Nephron (organoid): Measurements from ENCODE around the gene PITPNC1.

ENCODE experiments used
- H3K27ac Mint-ChIP-seq, 3 experiments: 2 replicates each; pipeline ENCODE4 v1.8.0; 2020; ENCODE audit warnings: mixed read lengths in 3 of 3, mild to moderate bottlenecking in 2 of 3, moderate library complexity in 1 of 3
- H3K27me3 Mint-ChIP-seq: 2 replicates; pipeline ENCODE4 v1.8.0; 2021; ENCODE audit warnings: low read depth, mild to moderate bottlenecking, moderate library complexity, mixed read lengths
- H3K36me3 Mint-ChIP-seq: 2 replicates; pipeline ENCODE4 v1.8.0; 2020; ENCODE audit warnings: low read depth, mixed read lengths
- H3K4me1 Mint-ChIP-seq: 2 replicates; pipeline ENCODE4 v1.8.0; 2020; ENCODE audit warnings: mixed read lengths
- H3K4me3 Mint-ChIP-seq, 3 experiments: 2 replicates each; pipeline ENCODE4 v1.8.0; 2020; ENCODE audit warnings: mild to moderate bottlenecking in 3 of 3, mixed read lengths in 3 of 3, moderate library complexity in 2 of 3
- H3K9me3 Mint-ChIP-seq: 2 replicates; pipeline ENCODE4 v1.8.0; 2020; ENCODE audit warnings: mixed read lengths
- CTCF ChIP-seq, 3 experiments: fragments of 200-600 bp; sonication (generic); IDR thresholded peaks; one replicate each; pipeline ENCODE4 v1.5.0; 2021; ENCODE audit warnings: antibody characterized with exemption in 3 of 3; ENCODE audit not compliant: unreplicated experiment in 3 of 3

Gene PITPNC1

GRCh38 chr17:67521775-67522069 lies 144.6 kb downstream of the PITPNC1 start:
- Mint-ChIP-seq H3K4me3 (no peak overlapping the region), H3K4me1 (peaks cover 30% of the 10 kb centered on the region), H3K9me3 (peaks cover 4% of the 10 kb centered on the region), H3K27ac (peak overlapping the region in 1 of 3 experiments; percentile 34), H3K36me3 (peaks cover 4% of the 10 kb centered on the region), H3K27me3 (peaks cover 4% of the 10 kb centered on the region)
- no peak for TF ChIP-seq CTCF (IDR thresholded peaks at IDR 0.05; ENCODE audit: unreplicated experiment in 3 of 3)

GRCh38 chr17:67523101-67523500 lies 146.0 kb downstream of the PITPNC1 start:
- Mint-ChIP-seq H3K9me3 (no peaks in the 10 kb centered on the region), H3K36me3 (no peaks in the 10 kb centered on the region), H3K27me3 (peaks cover 4% of the 10 kb centered on the region), H3K27ac (no peak overlapping the region), H3K4me3 (no peak overlapping the region), H3K4me1 (peaks cover 29% of the 10 kb centered on the region)
- TF ChIP-seq CTCF (IDR thresholded peaks at IDR 0.05; ENCODE audit: unreplicated experiment in 3 of 3): no peak

GRCh38 chr17:67525239-67526135 lies 148.4 kb downstream of the PITPNC1 start:
- Mint-ChIP-seq H3K36me3 (no peaks in the 10 kb centered on the region), H3K27ac (peak overlapping the region in 1 of 3 experiments; percentile 39)

GRCh38 chr17:67526700-67527099 lies 149.6 kb downstream of the PITPNC1 start:
- H3K27ac Mint-ChIP-seq: peak overlapping the region; percentile 59 to 70 (median 67)
- H3K9me3 Mint-ChIP-seq: no peaks in the 10 kb centered on the region
- peaks cover 33% of the 10 kb centered on the region for H3K4me1 Mint-ChIP-seq
- TF ChIP-seq CTCF (IDR thresholded peaks at IDR 0.05; ENCODE audit: unreplicated experiment in 3 of 3): no peak
- H3K27me3 Mint-ChIP-seq: no peaks in the 10 kb centered on the region
- no peak overlapping the region for H3K4me3 Mint-ChIP-seq
- H3K36me3 Mint-ChIP-seq: no peaks in the 10 kb centered on the region

More at GRCh38 chr17:67525239-67526135, 148.4 kb downstream of the PITPNC1 start:
- no peaks in the 10 kb centered on the region for H3K9me3 Mint-ChIP-seq
- H3K4me3 Mint-ChIP-seq: no peak overlapping the region
- H3K4me1 Mint-ChIP-seq: peaks cover 36% of the 10 kb centered on the region
- no peak for TF ChIP-seq CTCF (IDR thresholded peaks at IDR 0.05; ENCODE audit: unreplicated experiment in 3 of 3)
- H3K27me3 Mint-ChIP-seq: no peaks in the 10 kb centered on the region

GRCh38 chr17:67528751-67529436 lies 151.8 kb downstream of the PITPNC1 start:
- H3K4me3 Mint-ChIP-seq: peak overlapping the region; percentile 19 to 70 (median 41)
- peaks cover 3% of the 10 kb centered on the region for H3K36me3 Mint-ChIP-seq
- peaks cover 49% of the 10 kb centered on the region for H3K4me1 Mint-ChIP-seq
- no peak for TF ChIP-seq CTCF (IDR thresholded peaks at IDR 0.05; ENCODE audit: unreplicated experiment in 3 of 3)
- no peaks in the 10 kb centered on the region for H3K9me3 Mint-ChIP-seq
- H3K27ac Mint-ChIP-seq: peak overlapping the region; percentile 89 to 96 (median 93)
- H3K27me3 Mint-ChIP-seq: no peaks in the 10 kb centered on the region
